ENCODE measurements around the gene NUDT3.
"Not testable (repeated sequence)": the region's sequence is repeated elsewhere in the genome, so short reads cannot be mapped to it uniquely, and the experiment has no call there.

The NUDT3 gene

GRCh38 chr6:34275128-34275804 lies 117.2 kb downstream of the NUDT3 start:
- Histone ChIP-seq H3K36me3 (ENCODE audit: insufficient read depth, low read depth, low read length) (peaks cover 11% of the 10 kb centered on the region; the same call in 1 of the 2 replicates), H3K27me3 (ENCODE audit: insufficient read depth, low read length) (no peaks in the 10 kb centered on the region), H3K9ac (ENCODE audit: low read depth, low read length) (no peak overlapping the region), H3K4me3 (ENCODE audit: low read length) (no peak overlapping the region), H3K27ac (ENCODE audit: low read length) (no peak overlapping the region), H3K4me1 (ENCODE audit: insufficient read depth, low read length) (no peaks in the 10 kb centered on the region), H3K9me3 (ENCODE audit: insufficient read depth, low read depth, low read length) (no peaks in the 10 kb centered on the region)

DNA sequence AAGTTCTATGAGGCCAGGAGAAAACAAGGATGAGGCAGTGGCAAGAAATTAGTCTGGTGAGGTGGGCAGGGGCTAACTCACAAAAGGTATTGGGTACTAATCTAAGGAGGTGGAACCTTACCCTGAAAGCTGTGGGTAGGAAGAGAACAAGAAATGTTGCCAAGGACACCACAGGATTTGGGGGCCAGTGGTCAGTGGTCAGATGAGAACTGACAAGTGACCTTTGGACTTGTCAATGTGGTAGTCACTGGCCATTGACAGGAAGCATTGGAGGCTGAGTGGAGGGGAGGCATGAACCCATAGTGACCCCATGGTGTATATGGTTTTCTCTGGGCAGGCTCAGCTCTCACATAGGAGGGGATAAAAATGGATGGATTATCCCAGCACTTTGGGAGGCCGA lies 118.3 kb downstream of the NUDT3 start:
- Histone ChIP-seq H3K9ac (ENCODE audit: low read depth, low read length) (no peak overlapping the region), H3K27me3 (ENCODE audit: insufficient read depth, low read length) (no peaks in the 10 kb centered on the region), H3K27ac (ENCODE audit: low read length) (no peak overlapping the region), H3K4me3 (ENCODE audit: low read length) (no peak overlapping the region), H3K9me3 (ENCODE audit: insufficient read depth, low read depth, low read length) (no peaks in the 10 kb centered on the region), H3K36me3 (ENCODE audit: insufficient read depth, low read depth, low read length) (peaks cover under 1% of the 10 kb centered on the region; the same call in 1 of the 2 replicates), H3K4me1 (ENCODE audit: insufficient read depth, low read length) (no peaks in the 10 kb centered on the region)

GRCh38 chr6:34273242-34273805 lies 119.1 kb downstream of the NUDT3 start:
- Histone ChIP-seq H3K9me3 (ENCODE audit: insufficient read depth, low read depth, low read length) (no peaks in the 10 kb centered on the region), H3K27me3 (ENCODE audit: insufficient read depth, low read length) (no peaks in the 10 kb centered on the region), H3K4me1 (ENCODE audit: insufficient read depth, low read length) (no peaks in the 10 kb centered on the region), H3K4me3 (ENCODE audit: low read length) (no peak overlapping the region), H3K9ac (ENCODE audit: low read depth, low read length) (no peak overlapping the region), H3K36me3 (ENCODE audit: insufficient read depth, low read depth, low read length) (no peaks in the 10 kb centered on the region; the same call in 1 of the 2 replicates), H3K27ac (ENCODE audit: low read length) (no peak overlapping the region)

DNA sequence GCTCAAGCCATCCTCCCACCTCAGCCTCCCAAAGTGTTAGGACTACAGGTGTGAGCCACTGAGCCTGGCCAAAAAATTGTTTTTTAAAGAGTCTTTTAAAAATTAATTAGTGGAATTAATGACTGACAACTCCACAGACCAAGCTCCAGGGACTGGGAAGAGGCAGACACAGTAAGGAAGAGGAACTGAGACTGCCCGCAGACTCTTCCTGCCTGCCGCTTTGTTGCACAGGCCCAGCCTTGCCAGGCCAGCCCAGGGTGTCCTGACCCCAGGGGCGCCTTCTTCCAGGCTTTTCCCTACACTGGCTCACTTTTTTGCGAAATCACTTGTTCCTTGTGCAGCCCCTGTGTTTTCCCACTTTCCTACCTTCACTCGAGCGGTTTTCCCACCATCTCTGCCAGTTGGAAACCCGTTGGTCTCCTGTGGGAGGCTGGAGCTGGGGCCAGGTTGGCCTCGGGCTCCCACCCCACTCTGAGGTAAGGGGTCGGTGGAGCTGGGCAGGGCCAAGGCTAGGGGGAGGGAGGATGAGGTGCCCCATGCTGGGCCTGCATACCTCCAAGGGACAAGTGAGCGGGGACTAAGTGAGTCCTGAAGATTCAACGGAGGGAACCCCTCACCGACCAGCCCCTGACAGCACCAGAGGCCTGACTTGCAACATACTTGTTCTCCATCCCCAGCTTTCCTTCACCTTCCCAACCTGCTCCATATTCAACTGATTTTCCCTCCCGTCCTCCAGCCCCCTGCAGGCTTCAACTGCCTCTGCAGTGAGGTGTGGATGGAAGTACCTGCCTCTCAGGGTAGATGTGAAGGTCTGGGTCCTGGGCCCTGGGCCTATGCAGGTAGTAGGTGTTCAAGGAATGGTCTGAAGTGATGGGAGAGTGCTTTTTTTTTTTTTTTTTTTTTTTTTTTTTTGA lies 120.2 kb downstream of the NUDT3 start:
- H3K4me3 ChIP-seq (ENCODE audit: low read length): no peak overlapping the region
- no peak overlapping the region for H3K9ac ChIP-seq (ENCODE audit: low read depth, low read length)
- no peaks in the 10 kb centered on the region for H3K9me3 ChIP-seq (ENCODE audit: insufficient read depth, low read depth, low read length)
- no peaks in the 10 kb centered on the region for H3K36me3 ChIP-seq (ENCODE audit: insufficient read depth, low read depth, low read length)
- H3K27me3 ChIP-seq (ENCODE audit: insufficient read depth, low read length): no peaks in the 10 kb centered on the region
- no peak overlapping the region for H3K27ac ChIP-seq (ENCODE audit: low read length)
- no peaks in the 10 kb centered on the region for H3K4me1 ChIP-seq (ENCODE audit: insufficient read depth, low read length)

- H3K4me3 ChIP-seq (ENCODE audit: low read length); H3K4me1 ChIP-seq (ENCODE audit: insufficient read depth, low read length); H3K9me3 ChIP-seq (ENCODE audit: insufficient read depth, low read depth, low read length); H3K36me3 ChIP-seq (ENCODE audit: insufficient read depth, low read depth, low read length); H3K27ac ChIP-seq (ENCODE audit: low read length); H3K9ac ChIP-seq (ENCODE audit: low read depth, low read length); H3K27me3 ChIP-seq (ENCODE audit: insufficient read depth, low read length): not testable (repeated sequence)
Measured at GRCh38 chr6:34269658-34270341, 122.7 kb downstream of the NUDT3 start.

- not testable (repeated sequence) for H3K9me3 ChIP-seq (ENCODE audit: insufficient read depth, low read depth, low read length); H3K4me3 ChIP-seq (ENCODE audit: low read length); H3K27me3 ChIP-seq (ENCODE audit: insufficient read depth, low read length)
Measured at GRCh38 chr6:34269132-34269531, 123.3 kb downstream of the NUDT3 start.

GRCh38 chr6:34267746-34268145 lies 124.7 kb downstream of the NUDT3 start:
- no peaks in the 10 kb centered on the region for H3K9me3 ChIP-seq (ENCODE audit: insufficient read depth, low read depth, low read length)
- no peak overlapping the region for H3K27ac ChIP-seq (ENCODE audit: low read length)
- H3K36me3 ChIP-seq (ENCODE audit: insufficient read depth, low read depth, low read length): no peaks in the 10 kb centered on the region
- no peaks in the 10 kb centered on the region for H3K4me1 ChIP-seq (ENCODE audit: insufficient read depth, low read length)
- no peak overlapping the region for H3K4me3 ChIP-seq (ENCODE audit: low read length)
- H3K9ac ChIP-seq (ENCODE audit: low read depth, low read length): no peak overlapping the region
- H3K27me3 ChIP-seq (ENCODE audit: insufficient read depth, low read length): no peaks in the 10 kb centered on the region

More at GRCh38 chr6:34269132-34269531, 123.3 kb downstream of the NUDT3 start:
- not testable (repeated sequence) for H3K4me1 ChIP-seq (ENCODE audit: insufficient read depth, low read length); H3K9ac ChIP-seq (ENCODE audit: low read depth, low read length); H3K27ac ChIP-seq (ENCODE audit: low read length); H3K36me3 ChIP-seq (ENCODE audit: insufficient read depth, low read depth, low read length)

GRCh38 chr6:34263484-34263883 lies 129.0 kb downstream of the NUDT3 start:
- H3K9me3 ChIP-seq (ENCODE audit: insufficient read depth, low read depth, low read length); H3K27ac ChIP-seq (ENCODE audit: low read length); H3K9ac ChIP-seq (ENCODE audit: low read depth, low read length); H3K4me1 ChIP-seq (ENCODE audit: insufficient read depth, low read length); H3K36me3 ChIP-seq (ENCODE audit: insufficient read depth, low read depth, low read length); H3K4me3 ChIP-seq (ENCODE audit: low read length); H3K27me3 ChIP-seq (ENCODE audit: insufficient read depth, low read length): not testable (repeated sequence)

DNA sequence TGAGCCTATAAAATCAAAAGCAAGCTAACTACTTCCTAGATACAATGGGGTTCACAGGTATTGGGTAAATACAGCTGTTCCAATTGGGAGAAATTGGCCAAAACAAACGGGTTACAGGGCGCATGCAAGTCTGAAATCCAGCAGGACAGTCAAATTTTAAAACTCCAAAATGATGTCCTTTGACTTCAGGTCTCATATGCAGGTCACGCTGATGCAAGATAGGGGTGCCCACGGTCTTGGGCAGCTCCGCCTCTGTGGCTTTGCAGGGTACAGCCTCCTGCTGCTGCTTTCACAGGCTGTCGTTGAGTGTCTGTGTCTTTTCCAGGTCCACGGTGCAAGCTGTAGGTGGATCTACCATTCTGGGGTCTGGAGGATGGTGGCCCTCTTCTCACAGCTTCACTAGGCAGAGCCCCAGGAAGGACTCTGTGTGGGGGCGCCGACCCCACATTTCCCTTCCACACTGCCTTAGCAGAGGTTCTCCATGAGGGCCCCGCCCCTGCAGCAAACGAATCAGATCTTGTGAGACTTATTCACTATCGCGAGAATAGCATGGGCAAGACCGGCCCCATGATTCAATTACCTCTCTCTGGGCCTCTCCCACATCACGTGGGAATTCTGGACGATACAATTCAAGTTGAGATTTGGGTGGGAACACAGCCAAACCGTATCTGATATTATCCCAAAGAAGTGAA lies 131.7 kb downstream of the NUDT3 start:
- H3K27me3 ChIP-seq (ENCODE audit: insufficient read depth, low read length): no peaks in the 10 kb centered on the region
- no peak overlapping the region for H3K4me3 ChIP-seq (ENCODE audit: low read length)
- no peak overlapping the region for H3K9ac ChIP-seq (ENCODE audit: low read depth, low read length)
- peaks cover 7% of the 10 kb centered on the region; the same call in 1 of the 2 replicates for H3K9me3 ChIP-seq (ENCODE audit: insufficient read depth, low read depth, low read length)
- H3K4me1 ChIP-seq (ENCODE audit: insufficient read depth, low read length): no peaks in the 10 kb centered on the region
- no peaks in the 10 kb centered on the region for H3K36me3 ChIP-seq (ENCODE audit: insufficient read depth, low read depth, low read length)
- H3K27ac ChIP-seq (ENCODE audit: low read length): no peak overlapping the region

GRCh38 chr6:34259529-34260069 lies 132.9 kb downstream of the NUDT3 start:
- H3K4me3 ChIP-seq (ENCODE audit: low read length): no peak overlapping the region
- no peak overlapping the region for H3K27ac ChIP-seq (ENCODE audit: low read length)
- H3K27me3 ChIP-seq (ENCODE audit: insufficient read depth, low read length): no peaks in the 10 kb centered on the region
- no peaks in the 10 kb centered on the region for H3K4me1 ChIP-seq (ENCODE audit: insufficient read depth, low read length)
- H3K36me3 ChIP-seq (ENCODE audit: insufficient read depth, low read depth, low read length): no peaks in the 10 kb centered on the region
- H3K9ac ChIP-seq (ENCODE audit: low read depth, low read length): no peak overlapping the region
- H3K9me3 ChIP-seq (ENCODE audit: insufficient read depth, low read depth, low read length): peaks cover 7% of the 10 kb centered on the region; the same call in 1 of the 2 replicates

- H3K4me3 ChIP-seq (ENCODE audit: low read length); H3K27me3 ChIP-seq (ENCODE audit: insufficient read depth, low read length); H3K27ac ChIP-seq (ENCODE audit: low read length); H3K9me3 ChIP-seq (ENCODE audit: insufficient read depth, low read depth, low read length); H3K9ac ChIP-seq (ENCODE audit: low read depth, low read length); H3K4me1 ChIP-seq (ENCODE audit: insufficient read depth, low read length); H3K36me3 ChIP-seq (ENCODE audit: insufficient read depth, low read depth, low read length): not testable (repeated sequence)
Measured at GRCh38 chr6:34252395-34252794, 140.1 kb downstream of the NUDT3 start.

Data from iPS-20b (cell line).